Stimulated activated CD8-positive, alpha-beta memory T cell treated with anti-CD3 and anti-CD28 coated beads, Interleukin-4, amount 100 ng/mL, for 48 hours (primary cell): ENCODE measurements around the gene TMEM98.
"Not testable (repeated sequence)": the region's sequence is repeated elsewhere in the genome, so short reads cannot be mapped to it uniquely, and the experiment has no call there.

Source experiments
- DNase-seq: peaks from one replicate; pipeline ENCODE4 v3.0.0-alpha.2; 2020

TMEM98 gene

DNA sequence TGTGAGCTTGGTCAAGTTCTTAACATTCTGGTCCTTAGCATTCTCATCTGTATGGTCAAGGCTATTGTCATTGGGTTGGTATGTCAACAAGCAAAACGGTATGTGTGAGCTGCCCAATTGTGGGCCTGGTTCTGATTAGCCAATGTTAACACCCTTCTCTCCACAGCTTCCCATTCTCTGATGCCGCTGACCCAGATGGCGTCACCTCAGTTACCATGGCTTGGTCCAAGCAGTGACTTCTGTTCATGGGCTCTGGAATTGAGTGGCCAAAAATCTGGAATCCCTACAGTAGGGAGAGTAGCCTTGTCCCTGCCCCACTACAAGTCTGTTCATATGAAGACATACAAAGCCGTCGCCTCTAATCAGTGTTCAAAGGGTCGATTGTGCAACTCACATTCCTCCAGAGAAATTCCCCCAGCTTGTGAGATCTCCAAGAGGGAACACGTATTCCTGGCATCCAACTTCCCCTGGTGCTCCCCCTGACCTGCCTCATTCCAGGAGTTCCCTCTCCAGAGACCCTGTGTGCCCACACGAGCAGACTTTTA is 15.8 kb downstream of the TMEM98 start:
- no peak for DNase-seq

DNA sequence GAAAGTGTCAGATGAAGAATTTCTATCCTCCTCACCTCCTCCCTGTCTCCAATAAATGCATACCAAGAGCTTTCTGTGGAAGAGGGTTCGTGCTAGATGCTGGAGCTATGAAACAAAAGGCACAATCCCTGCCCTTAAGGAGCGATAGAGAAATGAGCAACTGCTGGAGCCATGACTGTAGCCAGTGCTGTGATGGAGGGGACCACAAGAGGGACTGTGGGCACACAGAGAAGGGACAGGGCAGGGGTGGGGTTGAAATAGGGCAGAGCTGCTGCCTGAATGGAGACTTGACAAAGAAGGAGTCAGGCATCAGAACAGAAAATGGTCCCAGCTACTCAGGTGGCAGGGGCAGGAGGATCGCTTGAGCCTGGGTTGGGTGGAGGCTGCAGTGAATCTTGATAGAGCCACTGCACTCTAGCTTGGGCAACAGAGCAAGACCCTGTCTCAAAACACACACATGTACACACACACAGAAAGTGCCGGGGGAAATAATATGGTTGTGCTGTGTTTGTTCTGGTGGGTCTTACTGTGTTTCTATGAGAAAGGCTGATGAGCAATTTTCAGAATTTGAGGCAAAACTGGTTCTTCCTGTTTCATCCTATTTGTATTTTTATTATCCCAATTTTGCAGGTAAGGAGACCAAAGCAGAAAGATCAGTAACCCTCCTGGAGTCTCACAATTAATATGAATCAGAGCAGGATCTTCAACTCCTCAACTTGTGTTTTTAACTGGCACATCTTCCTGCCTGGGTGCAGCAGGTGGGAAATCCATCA is 16.5 kb downstream of the TMEM98 start:
- no peak for DNase-seq

DNA sequence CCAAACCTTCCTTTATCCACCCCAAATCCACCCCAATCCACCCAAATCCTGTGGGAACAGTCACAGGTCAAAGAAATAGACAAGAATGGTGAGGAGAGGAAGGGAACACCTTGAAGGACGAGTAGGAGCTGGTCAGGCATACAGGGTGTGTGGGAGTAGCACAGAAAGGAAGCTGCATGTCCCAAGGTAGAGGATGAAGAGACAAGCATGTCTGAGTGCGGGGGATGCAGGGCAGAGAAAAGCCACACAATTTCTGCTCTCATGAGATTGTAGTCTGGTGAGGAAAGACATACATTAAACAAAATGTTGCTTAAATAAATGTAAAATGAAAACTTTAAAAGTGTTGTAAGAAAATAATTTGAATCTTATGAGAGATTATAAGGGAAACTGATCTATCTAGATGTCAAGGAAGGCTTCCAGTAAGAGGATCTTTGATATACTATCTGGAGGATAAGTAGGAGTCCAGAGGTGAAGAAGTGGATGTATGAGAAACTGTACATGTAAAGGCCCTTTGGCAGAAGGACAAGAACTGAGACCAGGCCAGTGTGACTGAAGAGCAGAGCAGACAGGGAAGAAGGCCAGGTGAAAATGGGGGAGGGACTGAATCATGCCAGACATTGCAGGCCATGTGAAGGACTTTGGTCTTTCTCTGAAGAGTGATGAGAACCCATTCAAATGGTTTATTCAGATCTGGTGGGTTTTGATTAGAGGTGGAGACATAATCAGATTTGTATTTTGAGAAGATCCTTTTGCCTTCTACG is 18.6 kb downstream of the TMEM98 start:
- DNase-seq = no peak

DNA sequence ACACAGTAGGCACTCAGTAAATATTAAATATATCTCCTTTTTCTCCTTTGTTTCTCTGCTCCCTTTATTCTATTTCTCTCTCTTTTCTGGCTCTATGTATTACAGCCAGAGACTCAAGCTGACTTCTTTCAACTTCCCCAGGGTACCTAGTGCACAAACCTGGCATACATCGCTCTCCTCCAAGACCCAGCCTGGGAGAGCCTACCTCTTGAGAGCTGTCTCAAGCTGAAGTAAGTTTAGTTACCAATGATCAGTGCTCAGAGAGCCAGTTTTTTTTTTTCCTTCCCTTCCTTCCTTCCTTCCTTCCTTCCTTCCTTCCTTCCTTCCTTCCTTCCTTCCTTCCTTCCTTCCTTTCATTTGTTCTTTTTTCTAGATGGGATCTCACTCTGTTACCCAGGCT is 19.8 kb downstream of the TMEM98 start:
- DNase-seq = no peak

DNA sequence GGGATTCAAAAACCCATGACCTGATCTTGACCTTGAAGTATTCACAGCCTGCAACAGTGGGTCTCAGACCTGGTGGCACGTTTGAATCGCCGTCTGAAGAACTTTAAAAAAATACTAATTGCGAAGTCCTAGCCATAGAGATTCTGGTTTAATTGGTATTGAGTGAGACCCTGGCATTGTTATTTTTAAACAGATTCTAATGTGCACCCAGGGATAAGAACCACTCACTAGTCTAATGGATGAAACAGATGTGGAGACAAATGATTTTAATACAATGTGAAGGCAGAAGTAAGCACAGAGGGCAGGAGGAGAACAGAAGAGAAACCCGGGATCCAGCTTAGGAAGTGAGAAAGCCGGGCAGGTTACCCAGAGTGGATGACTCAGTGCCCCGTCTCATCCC is 21.2 kb downstream of the TMEM98 start:
- no peak for DNase-seq

DNA sequence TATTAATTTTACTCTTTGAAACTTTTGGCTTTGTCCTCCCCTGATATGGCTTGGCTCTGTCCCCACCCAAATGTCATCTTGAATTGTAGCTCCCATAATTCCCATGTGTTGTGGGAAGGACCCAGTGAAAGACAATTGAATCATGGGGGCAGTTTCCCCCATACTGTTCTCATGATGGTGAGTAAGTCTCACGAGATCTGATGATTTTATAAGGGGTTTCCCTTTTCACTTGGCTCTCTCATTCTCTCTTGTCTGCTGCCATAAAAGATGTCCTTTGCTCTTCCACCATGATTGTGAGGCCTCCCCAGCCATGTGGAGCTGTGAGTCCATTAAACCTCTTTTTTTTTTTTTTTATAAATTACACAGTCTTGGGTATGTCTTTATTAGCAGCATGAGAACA is 24.5 kb downstream of the TMEM98 start:
- not testable (repeated sequence) for DNase-seq

DNA sequence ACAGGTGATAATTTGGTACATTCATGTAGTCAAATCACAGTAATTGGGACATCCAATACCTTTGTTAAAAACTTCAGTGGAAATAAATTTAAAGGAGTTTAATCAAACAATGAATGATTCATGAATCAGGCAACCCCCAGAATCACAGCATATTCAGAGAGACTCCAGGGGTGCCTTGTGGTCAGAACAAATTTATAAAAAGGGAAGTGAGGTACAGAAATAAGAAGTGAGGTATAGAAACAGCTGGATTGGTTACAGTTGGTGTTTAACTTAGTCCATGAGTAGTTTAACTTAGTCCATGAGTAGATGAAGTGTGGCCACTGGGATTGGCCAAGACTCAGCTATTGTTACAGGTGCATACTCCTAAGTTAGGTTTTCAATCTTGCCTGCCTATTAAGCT is 25.1 kb downstream of the TMEM98 start:
- DNase-seq = no peak

DNA sequence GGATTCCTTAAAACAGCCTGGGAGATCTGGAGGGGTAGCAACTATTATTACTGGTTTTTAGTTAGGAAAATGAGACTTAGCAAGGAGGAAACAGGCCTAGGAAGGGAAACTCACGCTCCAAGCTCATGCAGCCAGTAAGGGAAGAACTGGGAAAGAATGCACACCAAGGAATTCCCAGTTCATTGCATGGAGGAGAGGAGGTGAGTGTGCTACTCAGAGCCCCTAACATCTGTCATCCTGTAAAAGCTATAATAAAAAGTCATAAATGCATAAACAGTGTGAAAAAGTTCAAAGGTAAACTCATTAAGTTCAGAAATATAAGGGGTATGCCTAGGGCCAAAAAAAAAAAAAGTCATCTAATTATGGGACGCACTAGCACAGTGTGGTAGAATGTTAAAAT is 25.9 kb downstream of the TMEM98 start:
- no peak for DNase-seq

DNA sequence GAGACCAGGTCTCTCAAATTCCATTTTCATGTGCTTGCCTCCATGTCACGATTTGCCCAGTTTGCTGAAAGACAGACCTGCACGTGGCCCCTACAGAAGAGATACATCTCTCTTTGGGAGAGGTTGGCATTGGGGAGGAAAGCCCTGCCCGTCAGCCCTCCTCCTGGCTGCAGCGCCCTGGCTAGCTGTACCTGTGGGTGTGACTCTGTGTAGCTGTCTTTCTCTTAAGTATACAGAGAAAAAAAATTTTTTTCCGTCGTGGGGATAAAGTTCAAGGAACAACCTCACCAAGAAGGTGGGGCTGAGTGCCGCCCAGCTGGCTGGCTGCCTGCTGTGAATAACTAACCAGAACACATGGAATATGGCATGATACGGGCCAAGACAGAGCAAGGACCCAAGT is 26.5 kb downstream of the TMEM98 start:
- DNase-seq = no peak

DNA sequence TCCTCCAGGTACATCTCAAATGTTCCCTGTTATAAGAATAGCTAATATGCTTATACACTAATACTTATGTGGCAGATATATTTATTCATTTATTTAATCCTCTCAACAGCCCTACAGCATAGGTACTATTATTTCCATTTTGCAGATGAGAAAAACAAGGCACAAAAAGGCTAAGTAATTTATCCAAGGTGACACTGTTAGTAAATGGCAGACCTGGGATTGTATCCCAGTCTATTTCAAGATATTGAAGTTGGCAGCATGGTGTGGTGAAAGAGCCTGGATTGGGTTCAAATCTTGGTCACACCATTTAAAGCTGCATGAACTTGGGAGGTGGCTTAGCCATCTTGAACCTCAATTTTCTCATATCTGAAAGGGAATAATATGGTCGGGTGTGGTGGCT is 27.2 kb downstream of the TMEM98 start:
- no peak for DNase-seq

DNA sequence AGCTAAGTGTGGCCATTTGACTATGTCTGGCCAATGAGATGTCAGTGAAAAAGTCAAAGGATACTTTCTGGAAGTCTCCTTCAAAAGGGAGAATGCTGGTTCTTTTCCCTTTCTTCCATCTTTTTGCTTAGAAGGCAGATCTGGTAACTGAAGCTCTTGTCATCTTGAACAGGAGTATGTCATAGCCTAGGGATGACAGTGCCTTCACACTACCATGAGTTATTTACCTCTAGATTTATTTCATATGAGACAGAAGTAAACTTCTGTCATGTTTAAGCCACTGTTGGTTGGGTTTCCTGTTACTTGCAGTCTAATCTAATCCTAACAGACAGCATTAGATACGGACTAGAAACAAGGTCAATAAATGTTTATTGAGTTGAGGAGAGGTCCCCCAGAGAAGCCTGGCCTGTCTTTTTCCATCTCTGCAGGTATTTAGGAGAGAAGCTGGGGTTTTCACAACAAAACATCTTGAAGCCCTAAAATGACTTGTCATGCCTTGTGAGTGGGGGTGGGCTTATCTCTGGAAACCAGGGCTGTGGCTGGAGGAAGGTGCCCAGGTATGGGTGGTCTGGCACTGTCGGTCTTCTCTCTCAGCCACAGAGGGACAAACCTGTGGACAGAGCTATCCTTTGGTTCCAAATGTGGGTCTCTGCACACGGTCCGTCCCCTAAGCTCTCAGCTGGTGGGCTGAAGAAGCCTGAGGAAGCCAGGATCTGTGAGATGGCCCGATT is 28.5 kb downstream of the TMEM98 start:
- DNase-seq = no peak

DNA sequence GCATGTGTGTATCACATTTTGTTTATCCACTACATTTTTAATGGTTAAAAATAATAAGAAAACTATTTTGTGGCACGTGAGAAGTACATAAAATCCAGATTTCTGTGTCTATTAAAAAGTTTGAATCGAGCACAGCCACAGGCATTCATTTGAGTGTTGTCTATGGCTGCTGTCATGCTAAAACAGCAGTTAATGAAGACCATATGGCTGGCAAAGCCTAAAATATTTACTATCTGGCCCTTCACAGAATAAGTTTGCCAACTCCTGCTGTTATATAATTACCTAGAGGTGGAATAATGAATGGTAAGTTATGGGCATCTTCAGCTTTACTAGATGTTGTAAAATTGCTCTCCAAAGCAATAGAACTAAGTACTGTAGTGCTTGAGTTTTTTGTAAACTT is 30.5 kb downstream of the TMEM98 start:
- no peak for DNase-seq

DNA sequence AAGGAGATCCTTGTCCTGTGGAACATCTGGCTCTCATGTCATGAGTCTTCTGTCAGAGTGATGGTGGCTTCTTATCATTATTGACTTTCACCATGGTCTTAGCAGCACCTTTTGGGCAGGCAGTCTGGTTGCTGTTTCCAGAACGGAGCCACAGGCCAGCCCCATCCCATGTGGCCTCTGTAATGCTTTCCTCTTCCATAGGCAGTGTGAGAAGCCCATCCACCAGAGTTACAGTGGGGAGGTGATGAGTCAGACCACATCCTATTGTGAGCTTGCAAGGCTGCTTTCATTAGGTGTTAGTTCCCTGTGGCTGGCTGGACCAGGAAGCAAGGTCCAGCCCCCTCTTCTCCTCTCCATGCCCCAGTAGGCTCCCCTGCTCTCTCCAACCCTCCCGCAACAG is 32.9 kb downstream of the TMEM98 start:
- no peak for DNase-seq

DNA sequence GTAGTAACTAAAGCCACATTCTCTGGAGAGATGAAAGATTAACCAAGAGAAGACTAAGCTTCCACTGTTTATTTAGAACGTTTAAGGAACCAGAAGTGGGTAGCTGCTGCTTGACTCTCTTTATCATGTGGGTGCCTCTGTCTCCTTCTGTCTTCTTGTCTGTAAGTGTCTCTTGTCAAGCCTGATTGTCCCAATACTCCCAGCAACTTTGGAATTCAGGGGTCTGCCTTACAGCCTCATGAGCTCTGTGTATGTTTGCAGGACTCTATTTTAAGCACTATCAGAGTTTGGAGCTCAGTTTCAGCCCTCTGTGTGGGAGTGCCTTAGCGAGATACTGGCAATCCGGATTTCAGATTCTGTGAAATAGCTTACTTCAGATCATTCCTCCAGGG is 34.4 kb downstream of the TMEM98 start:
- no peak for DNase-seq

DNA sequence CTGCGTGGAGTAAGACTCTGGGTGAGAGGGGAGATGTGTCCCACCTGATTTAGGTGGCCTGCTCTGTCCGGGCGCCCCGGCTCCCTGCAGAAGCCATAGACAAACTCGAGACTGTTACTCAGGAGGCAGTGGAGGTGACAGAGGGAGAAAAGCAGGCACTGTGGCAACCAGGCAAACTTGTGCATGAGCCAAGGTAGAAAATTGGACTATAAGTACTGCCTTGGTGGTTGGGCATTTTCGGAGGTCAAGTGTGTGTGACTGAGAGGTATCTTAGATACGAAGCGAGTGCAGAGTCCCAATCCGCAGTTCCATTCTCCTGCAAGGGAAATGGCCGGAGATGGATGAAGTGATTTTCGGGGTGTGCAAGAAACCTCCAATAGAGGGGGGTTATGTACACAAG is 36.6 kb downstream of the TMEM98 start:
- DNase-seq = no peak

DNA sequence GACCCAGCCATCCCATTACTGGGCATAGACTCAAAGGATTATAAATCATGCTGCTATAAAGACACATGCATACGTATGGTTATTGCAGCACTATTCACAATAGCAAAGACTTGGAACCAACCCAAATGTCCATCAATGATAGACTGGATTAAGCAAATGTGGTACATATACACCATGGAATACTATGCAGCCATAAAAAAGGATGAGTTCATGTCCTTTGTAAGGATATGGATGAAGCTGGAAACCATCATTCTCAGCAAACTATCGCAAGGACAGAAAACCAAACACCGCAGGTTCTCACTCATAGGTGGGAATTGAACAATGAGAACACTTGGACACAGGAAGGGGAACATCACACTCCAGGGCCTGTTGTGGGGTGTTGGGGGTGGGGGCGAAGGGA is 41.3 kb downstream of the TMEM98 start:
- DNase-seq = not testable (repeated sequence)

DNA sequence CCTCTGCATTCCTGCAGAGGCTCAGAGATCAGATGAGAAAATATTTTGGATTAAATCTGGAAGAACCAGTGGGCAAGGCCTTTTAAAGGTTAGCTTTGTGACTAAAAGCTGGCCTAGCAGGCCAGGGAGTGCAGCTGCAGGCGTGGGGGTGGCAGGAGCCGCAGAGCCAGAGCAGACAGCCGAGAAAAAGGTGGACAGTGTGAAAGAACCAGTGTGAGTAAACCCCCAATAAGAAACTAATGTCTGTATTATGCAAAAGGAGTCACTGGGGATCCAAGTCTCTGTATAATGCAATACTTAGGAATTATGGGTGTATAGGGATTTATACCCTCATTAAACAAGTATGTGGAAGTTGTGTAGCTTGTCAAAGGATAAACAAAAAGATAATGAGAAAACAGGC is 42.3 kb downstream of the TMEM98 start:
- no peak for DNase-seq

DNA sequence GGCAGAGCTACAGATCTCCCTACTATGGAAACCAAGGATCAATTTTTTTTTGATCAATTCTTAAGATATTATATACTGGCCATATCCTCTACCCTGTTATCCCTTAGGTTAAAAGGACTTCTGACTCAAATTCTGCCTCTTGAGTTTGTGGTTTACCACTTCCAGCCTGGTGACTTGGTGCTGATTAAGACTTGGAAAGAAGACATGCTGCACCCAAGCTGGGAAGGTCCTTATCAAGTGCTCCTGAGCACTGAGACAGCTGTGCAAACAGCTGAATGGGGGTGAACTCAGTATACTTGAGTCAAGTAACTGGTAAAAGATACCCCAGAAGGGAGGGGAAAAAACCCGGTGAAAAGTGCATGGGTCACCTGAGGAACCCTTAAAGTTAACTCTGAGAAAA is 43.2 kb downstream of the TMEM98 start:
- peak; percentile 40 for DNase-seq

DNA sequence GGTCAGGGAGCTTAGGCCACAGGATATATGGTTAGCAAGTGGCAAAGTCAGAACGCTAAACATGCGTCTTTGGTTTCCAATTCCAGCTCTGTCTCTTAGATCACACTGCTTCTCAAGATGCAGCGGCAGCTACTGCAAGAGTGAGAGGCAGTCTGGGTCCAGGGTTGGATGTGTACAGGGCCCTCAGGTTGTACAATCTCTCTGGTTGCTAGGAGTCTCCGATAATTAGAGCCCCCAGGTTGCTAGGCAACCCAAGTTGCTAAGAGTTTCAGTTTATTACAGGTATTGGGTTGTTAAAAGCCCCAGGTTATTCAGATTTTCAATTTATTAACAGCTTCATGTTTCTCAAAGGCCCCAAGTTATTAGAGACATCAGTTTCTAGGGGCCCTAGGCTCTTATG is 48.2 kb downstream of the TMEM98 start:
- no peak for DNase-seq

DNA sequence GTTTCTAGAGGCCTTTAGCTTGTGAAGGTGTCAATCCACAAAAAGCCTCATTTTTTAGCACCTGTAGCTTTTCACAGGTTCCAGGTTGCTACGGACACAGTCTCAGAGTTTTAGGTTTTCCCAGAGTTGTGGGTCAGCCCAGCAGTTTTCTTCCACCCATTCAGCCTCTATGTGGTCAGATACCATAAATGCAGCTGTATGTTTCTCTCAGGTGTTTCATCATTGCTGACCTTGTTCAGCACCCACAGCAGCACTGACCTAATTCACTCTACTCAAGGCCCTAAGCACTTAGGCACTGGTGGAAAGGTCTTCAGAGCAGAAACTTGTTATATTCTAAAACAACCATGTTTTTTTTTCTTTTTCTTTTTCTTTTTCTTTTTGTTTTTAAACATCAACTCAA is 48.7 kb downstream of the TMEM98 start:
- no peak for DNase-seq

DNA sequence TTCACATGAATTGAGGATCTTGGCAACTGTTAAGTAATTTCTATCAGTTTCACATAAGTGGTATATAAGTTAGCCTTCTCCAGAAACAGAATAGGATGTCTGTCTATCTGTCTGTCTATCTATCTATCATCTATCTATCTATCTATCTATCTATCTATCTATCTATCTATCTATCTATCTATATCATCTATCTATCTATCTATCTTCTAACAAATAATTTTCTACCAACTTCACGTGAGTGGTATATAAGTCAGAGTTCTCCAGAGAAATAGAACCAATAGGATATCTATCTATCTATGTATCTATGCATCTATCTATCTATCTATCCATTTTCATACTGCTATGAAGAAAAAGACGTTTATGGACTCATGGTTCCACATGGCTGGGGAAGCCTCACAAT is 52.3 kb downstream of the TMEM98 start:
- DNase-seq = no peak

DNA sequence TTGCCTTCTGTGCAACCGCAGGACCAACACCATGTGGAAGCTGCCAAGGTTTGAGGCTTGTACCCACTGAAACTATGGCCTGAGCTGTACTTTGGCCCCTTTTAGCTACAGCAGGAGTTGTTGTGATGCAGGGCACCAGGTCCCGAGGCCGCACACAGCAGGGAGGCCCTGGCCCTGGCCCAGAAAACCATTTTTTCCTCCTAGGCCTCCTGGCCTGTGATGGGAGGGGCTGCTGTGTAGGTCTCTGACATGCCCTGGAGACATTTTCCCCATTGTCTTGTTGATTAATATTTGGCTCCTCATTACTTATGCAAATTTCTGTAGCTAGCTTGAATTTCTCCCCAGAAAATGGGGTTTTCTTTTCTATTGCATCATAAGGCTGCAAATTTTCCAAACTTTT is 53.7 kb downstream of the TMEM98 start:
- DNase-seq = not testable (repeated sequence)

DNA sequence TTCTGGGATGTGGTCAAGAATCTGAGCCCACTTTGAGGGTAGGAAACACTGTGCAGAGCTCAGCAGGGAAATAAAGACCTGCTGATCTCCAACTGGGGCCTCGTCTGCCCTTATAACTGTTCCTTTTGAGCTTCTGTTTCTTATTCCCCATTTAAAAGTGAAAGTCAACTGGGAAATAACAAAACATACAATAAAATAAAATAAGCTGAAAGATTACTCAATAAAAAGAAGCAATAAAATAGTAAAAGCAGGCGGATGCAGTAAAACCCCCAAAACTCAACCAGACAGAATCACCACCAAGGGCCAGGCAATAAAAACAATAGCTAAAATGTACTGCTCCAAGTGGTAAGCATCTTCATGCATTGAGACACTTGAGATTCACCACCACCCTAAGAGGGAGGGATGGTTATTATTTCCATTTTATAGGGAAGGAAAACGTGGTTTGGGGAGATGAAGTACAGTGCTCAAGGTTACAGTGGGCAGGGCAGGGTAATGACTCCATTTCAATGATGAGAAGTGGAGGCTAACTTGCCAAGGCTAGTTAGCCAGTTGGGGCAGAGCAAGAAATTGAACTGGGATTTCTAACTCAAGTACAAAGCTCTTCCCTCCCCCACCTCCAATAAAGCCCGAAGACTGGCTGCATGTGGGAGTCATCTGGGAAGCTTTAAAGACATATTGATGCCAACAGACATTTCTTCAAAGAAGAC is 57.2 kb downstream of the TMEM98 start:
- DNase-seq = no peak
